GM23338 (cell line): Measurements from ENCODE around the gene IFNA10. TPM values are rescaled to one million over a fixed set of nuclear protein-coding genes. Genes with fewer than 3 reads are reported as not detected.

Source experiments
- ATAC-seq: fragments of 200-7000 bp; cut with Tn5 transposase; 3 replicates; pipeline ENCODE4 v1.9.1; 2020
- DNase-seq: peaks from one replicate; pipeline ENCODE4 v3.0.0-alpha.2; 2015; ENCODE audit warnings: low spot score
- H2AFZ ChIP-seq: fragments of 200-600 bp; sonication (generic); 2 replicates; pipeline ENCODE4 v1.8.0; 2016; ENCODE audit warnings: antibody characterized with exemption, mild to moderate bottlenecking, moderate library complexity
- H3F3A ChIP-seq: fragments of 200-600 bp; sonication (generic); replicated peaks from 2 replicates; pipeline ENCODE4 v1.8.0; 2017; ENCODE audit warnings: antibody characterized with exemption, mixed run types, low read depth
- H3K27ac ChIP-seq: fragments of 200-600 bp; sonication (generic); 2 replicates; pipeline ENCODE4 v1.6.1; 2016; ENCODE audit warnings: low read depth
- H3K27me3 ChIP-seq: fragments of 200-600 bp; sonication (generic); 2 replicates; pipeline ENCODE4 v1.8.0; 2016; ENCODE audit warnings: mild to moderate bottlenecking, mixed run types, moderate library complexity; ENCODE audit not compliant: insufficient read depth
- H3K36me3 ChIP-seq: fragments of 200-600 bp; sonication (generic); 2 replicates; pipeline ENCODE4 v1.8.0; 2016; ENCODE audit warnings: mild to moderate bottlenecking; ENCODE audit not compliant: insufficient read depth
- H3K4me1 ChIP-seq: fragments of 200-600 bp; sonication (generic); 2 replicates; pipeline ENCODE4 v1.8.0; 2016; ENCODE audit warnings: mild to moderate bottlenecking, moderate library complexity; ENCODE audit not compliant: insufficient read depth
- H3K4me2 ChIP-seq: fragments of 200-600 bp; sonication (generic); 2 replicates; pipeline ENCODE4 v1.7.1; 2017; ENCODE audit warnings: mixed run types
- H3K4me3 ChIP-seq: fragments of 200-600 bp; sonication (generic); 2 replicates; pipeline ENCODE4 v1.6.1; 2016; ENCODE audit warnings: mixed run types
- H3K79me2 ChIP-seq: fragments of 200-600 bp; sonication (generic); replicated peaks from 2 replicates; pipeline ENCODE4 v1.8.0; 2017; ENCODE audit warnings: mild to moderate bottlenecking; ENCODE audit not compliant: insufficient read depth
- H3K9me2 ChIP-seq: fragments of 200-600 bp; sonication (generic); 2 replicates; pipeline ENCODE4 v1.8.0; 2017; ENCODE audit not compliant: insufficient read depth
- H4K20me1 ChIP-seq: fragments of 200-600 bp; sonication (generic); replicated peaks from 2 replicates; pipeline ENCODE4 v1.8.0; 2017; ENCODE audit warnings: mild to moderate bottlenecking; ENCODE audit not compliant: insufficient read depth
- H3K27ac Mint-ChIP-seq: 2 replicates; pipeline ENCODE4 v1.8.0; 2020; ENCODE audit warnings: inconsistent platforms, mild to moderate bottlenecking, moderate library complexity, mixed read lengths
- H3K27me3 Mint-ChIP-seq: 3 replicates; pipeline ENCODE4 v1.8.0; 2022; ENCODE audit warnings: low read depth, mild to moderate bottlenecking, moderate library complexity, mixed read lengths, inconsistent platforms; ENCODE audit not compliant: insufficient read depth, poor library complexity
- H3K36me3 Mint-ChIP-seq: 3 replicates; pipeline ENCODE4 v1.8.0; 2021; ENCODE audit warnings: low read depth, mild to moderate bottlenecking, inconsistent platforms, moderate library complexity, mixed read lengths
- H3K4me1 Mint-ChIP-seq: 3 replicates; pipeline ENCODE4 v1.8.0; 2020; ENCODE audit warnings: mild to moderate bottlenecking, inconsistent platforms, mixed read lengths
- H3K4me3 Mint-ChIP-seq: 3 replicates; pipeline ENCODE4 v1.8.0; 2021; ENCODE audit warnings: moderate library complexity, mild to moderate bottlenecking, inconsistent platforms, mixed read lengths
- H3K9me3 Mint-ChIP-seq: 3 replicates; pipeline ENCODE4 v1.8.0; 2020; ENCODE audit warnings: moderate library complexity, mild to moderate bottlenecking, inconsistent platforms, mixed read lengths
- CREB1 ChIP-seq: fragments of 250-450 bp; sonication (Bioruptor Pico); IDR thresholded peaks from 2 replicates; pipeline ENCODE4 v1.5.0; 2020; ENCODE audit warnings: low read depth, mild to moderate bottlenecking, moderate library complexity
- CTCF ChIP-seq, 2 experiments: fragments of 200-600 bp in 1 of 2; sonication (generic) in 1 of 2; conservative IDR thresholded peaks; 2 replicates each; pipeline versions ENCODE4 v1.5.1 to v1.6.1; 2016 to 2017; ENCODE audit warnings: antibody characterized with exemption in 2 of 2, low read depth in 2 of 2, mild to moderate bottlenecking in 2 of 2, moderate library complexity in 1 of 2
- EZH2 ChIP-seq: fragments of 200-600 bp; sonication (generic); IDR thresholded peaks from one replicate; pipeline ENCODE4 v1.8.0; 2017; ENCODE audit warnings: antibody characterized with exemption, mild to moderate bottlenecking, low read depth; ENCODE audit not compliant: unreplicated experiment
- EZH2phosphoT487 ChIP-seq: fragments of 200-600 bp; sonication (generic); IDR thresholded peaks from one replicate; pipeline ENCODE4 v1.8.1; 2018; ENCODE audit warnings: antibody characterized with exemption; ENCODE audit not compliant: unreplicated experiment
- JUNB ChIP-seq: IDR thresholded peaks from one replicate; pipeline ENCODE4 v1.6.1; 2016; ENCODE audit warnings: antibody characterized with exemption; ENCODE audit not compliant: unreplicated experiment
- NANOG ChIP-seq: IDR thresholded peaks from 2 replicates; pipeline ENCODE4 v1.6.1; 2016; ENCODE audit warnings: antibody characterized with exemption, borderline replicate concordance
- POLR2AphosphoS5 ChIP-seq: IDR thresholded peaks from 2 replicates; pipeline ENCODE4 v1.6.1; 2016; ENCODE audit warnings: antibody characterized with exemption, low read depth
- STAT1 ChIP-seq: IDR thresholded peaks from one replicate; pipeline ENCODE4 v1.6.1; 2016; ENCODE audit warnings: antibody characterized with exemption; ENCODE audit not compliant: unreplicated experiment
- ZNF114 ChIP-seq: fragments of 250-450 bp; sonication (Bioruptor Pico); IDR thresholded peaks from 2 replicates; pipeline ENCODE4 v1.5.0; 2020; ENCODE audit warnings: mild to moderate bottlenecking, moderate library complexity
- ZNF331 ChIP-seq: fragments of 250-450 bp; sonication (Bioruptor Pico); IDR thresholded peaks from 2 replicates; pipeline ENCODE4 v1.5.0; 2020; ENCODE audit warnings: low read depth, mild to moderate bottlenecking, moderate library complexity
- ZNF462 ChIP-seq: fragments of 250-450 bp; sonication (Bioruptor Pico); IDR thresholded peaks from 2 replicates; pipeline ENCODE4 v1.5.0; 2020; ENCODE audit warnings: mild to moderate bottlenecking, moderate library complexity
- polyA plus RNA-seq: library from polyadenylated mRNA; unstranded; fragments of >200 nt; fragmentation: Nextera tagmentation; extraction: Ambion mirVana; gene quantifications from 2 replicates; pipeline ENCODE4 v1.2.1, GENCODE V29; 2016
- total RNA-seq: library from RNA; depleted of rRNA; stranded (reverse); fragments of >200 nt; shearing (Covaris generic); gene quantifications from 2 replicates; pipeline ENCODE4 v1.2.3, GENCODE V29; 2014
- TF ChIP-seq, protein P1 (sequence below): IDR thresholded peaks from one replicate; pipeline ENCODE4 v1.6.1; 2018; ENCODE audit warnings: antibody characterized with exemption; ENCODE audit not compliant: unreplicated experiment
- TF ChIP-seq, protein P2 (sequence below): IDR thresholded peaks from 2 replicates; pipeline ENCODE4 v1.6.1; 2016; ENCODE audit warnings: antibody characterized with exemption

Gene IFNA10
- total and polyA plus RNA-seq, 2 experiments from 2014 or later: not detected

DNA sequence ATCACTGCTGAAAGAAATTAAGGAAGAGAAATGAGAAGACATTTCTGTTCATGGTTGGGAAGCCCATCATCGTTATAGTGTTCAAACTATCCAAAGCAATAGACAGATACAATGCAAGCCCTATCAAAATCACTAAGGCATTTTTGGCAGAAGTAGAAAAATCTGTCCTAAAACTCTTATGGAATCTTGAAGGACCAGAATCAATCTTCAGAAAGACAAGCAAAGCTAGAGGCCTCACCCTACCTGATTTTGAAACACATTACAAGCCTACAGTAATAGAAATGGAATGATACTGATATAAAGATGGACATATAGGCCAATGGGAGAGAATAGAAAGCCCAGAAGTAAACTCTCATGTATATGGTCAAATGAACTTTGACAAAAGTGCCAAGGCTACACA lies 35.6 kb downstream of the IFNA10 start:
- Mint-ChIP-seq H3K4me1 (no peaks in the 10 kb centered on the region), H3K27me3 (peaks cover 1% of the 10 kb centered on the region), H3K27ac (no peak overlapping the region), H3K4me3 (no peak overlapping the region), H3K36me3 (no peaks in the 10 kb centered on the region), H3K9me3 (no peaks in the 10 kb centered on the region)
- H4K20me1 ChIP-seq: no peaks in the 10 kb centered on the region
- DNase-seq (no peak), ATAC-seq (no peak)
- no peaks in the 10 kb centered on the region for H3F3A ChIP-seq
- H3K36me3 ChIP-seq: no peaks in the 10 kb centered on the region
- H3K4me1 ChIP-seq: no peaks in the 10 kb centered on the region
- H3K27me3 ChIP-seq: no peaks in the 10 kb centered on the region
- no peaks in the 10 kb centered on the region for H3K79me2 ChIP-seq
- no peak overlapping the region for H3K4me2 ChIP-seq
- no peak overlapping the region for H3K27ac ChIP-seq
- H3K9me2 ChIP-seq: no peaks in the 10 kb centered on the region
- TF ChIP-seq NANOG (no peak), EZH2phosphoT487 (no peak), ZNF331 (no peak), EZH2 (no peak), STAT1 (no peak), JUNB (no peak), ZNF114 (no peak), CREB1 (no peak), CTCF (conservative IDR thresholded peaks at IDR 0.05; ENCODE audit: low read depth in 2 of 2) (no peak), POLR2AphosphoS5 (no peak), ZNF462 (CRISPR knock-in tag) (no peak)
- TF ChIP-seq, protein P1, sequence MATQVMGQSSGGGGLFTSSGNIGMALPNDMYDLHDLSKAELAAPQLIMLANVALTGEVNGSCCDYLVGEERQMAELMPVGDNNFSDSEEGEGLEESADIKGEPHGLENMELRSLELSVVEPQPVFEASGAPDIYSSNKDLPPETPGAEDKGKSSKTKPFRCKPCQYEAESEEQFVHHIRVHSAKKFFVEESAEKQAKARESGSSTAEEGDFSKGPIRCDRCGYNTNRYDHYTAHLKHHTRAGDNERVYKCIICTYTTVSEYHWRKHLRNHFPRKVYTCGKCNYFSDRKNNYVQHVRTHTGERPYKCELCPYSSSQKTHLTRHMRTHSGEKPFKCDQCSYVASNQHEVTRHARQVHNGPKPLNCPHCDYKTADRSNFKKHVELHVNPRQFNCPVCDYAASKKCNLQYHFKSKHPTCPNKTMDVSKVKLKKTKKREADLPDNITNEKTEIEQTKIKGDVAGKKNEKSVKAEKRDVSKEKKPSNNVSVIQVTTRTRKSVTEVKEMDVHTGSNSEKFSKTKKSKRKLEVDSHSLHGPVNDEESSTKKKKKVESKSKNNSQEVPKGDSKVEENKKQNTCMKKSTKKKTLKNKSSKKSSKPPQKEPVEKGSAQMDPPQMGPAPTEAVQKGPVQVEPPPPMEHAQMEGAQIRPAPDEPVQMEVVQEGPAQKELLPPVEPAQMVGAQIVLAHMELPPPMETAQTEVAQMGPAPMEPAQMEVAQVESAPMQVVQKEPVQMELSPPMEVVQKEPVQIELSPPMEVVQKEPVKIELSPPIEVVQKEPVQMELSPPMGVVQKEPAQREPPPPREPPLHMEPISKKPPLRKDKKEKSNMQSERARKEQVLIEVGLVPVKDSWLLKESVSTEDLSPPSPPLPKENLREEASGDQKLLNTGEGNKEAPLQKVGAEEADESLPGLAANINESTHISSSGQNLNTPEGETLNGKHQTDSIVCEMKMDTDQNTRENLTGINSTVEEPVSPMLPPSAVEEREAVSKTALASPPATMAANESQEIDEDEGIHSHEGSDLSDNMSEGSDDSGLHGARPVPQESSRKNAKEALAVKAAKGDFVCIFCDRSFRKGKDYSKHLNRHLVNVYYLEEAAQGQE: no peak
- TF ChIP-seq, protein P2, sequence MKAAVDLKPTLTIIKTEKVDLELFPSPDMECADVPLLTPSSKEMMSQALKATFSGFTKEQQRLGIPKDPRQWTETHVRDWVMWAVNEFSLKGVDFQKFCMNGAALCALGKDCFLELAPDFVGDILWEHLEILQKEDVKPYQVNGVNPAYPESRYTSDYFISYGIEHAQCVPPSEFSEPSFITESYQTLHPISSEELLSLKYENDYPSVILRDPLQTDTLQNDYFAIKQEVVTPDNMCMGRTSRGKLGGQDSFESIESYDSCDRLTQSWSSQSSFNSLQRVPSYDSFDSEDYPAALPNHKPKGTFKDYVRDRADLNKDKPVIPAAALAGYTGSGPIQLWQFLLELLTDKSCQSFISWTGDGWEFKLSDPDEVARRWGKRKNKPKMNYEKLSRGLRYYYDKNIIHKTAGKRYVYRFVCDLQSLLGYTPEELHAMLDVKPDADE: no peak
- no peak overlapping the region for H3K4me3 ChIP-seq
- H2AFZ ChIP-seq: no peak overlapping the region
